HS-5 (cell line): Measurements from ENCODE around the gene FGD2.
A peak's percentile ranks its signal among the peaks of the same experiment; 100 is the strongest.
"Not testable (repeated sequence)": the region's sequence is repeated elsewhere in the genome, so short reads cannot be mapped to it uniquely, and the experiment has no call there.

Experiments used
- DNase-seq: peaks from one replicate; pipeline ENCODE4 v3.0.0-alpha.2; 2012; ENCODE audit warnings: low read depth

The FGD2 gene

DNA sequence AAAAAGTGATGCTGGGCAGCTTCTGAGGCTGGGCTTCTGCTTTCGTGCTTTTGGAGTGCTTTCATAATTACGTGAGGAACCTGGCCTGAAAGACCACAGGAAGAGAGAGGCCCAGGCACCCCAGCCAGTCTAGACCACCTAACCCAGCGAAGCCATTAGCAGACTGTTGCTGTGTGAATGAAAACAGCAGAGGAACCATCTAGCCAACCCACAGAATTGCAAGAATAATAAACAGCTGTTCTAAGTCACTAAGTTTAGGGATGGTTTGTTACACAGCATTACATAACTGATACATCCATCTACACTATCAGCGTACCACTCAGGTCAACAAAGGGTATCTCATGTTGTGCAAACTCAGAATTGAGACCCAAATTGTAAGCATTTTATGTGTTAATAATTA lies 34.5 kb downstream of the FGD2 start:
- no peak for DNase-seq

DNA sequence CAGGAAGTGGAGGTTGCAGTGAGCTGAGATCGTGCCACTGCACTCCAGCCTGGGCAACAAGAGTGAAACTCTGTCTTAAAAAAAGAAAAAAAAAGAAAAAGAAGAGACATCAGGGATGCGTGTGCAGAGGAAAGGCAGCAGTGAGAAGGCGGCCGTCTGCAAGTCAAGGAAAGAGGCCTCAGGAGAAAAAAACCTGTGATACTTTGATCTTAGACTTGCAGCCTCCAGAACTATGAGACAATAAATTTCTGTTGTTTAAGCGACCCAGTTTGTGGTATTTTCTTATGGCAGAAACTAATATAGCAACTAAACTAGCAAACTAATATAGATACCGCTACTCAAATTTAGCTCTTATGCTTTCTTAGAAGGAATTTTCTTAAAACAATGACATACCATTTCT lies 36.1 kb downstream of the FGD2 start:
- no peak for DNase-seq

DNA sequence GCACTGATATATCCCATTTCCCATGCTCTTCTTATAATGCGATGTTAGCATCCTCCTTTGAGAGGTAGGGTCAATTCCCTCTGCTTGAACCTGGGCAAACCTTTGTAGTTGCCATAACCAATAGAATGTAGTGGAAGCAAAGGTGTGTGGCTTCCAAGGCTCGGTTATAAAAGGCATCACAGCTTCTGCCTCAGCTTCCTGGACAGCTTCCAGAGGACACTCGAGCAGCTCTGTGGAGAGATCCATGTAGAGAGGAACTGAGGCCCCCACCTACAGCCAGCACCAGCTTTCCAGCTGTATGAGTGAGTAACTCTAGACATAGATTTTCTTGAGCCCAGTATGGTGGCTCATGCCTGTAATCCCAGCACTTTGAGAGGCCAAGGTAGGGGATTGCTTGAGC lies 36.7 kb downstream of the FGD2 start:
- no peak for DNase-seq

DNA sequence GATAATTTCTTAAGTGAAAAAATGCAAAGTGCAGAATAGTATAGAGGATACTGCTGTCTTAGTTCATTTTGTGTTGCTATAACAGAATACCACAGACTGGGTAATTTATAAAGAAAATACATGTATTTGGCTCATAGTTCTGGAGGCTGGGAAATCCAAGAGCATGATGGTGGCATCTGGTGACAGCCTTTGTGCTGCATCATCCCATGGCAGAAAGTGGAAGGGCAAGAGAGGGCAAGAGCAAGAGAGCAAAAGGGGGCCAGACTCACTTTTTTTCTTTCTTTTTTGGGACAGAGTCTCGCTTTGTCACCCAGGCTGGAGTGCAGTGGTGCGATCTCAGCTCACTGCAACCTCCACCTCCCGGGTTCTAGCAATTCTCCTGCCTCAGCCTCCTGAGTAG lies 37.6 kb downstream of the FGD2 start:
- not testable (repeated sequence) for DNase-seq

DNA sequence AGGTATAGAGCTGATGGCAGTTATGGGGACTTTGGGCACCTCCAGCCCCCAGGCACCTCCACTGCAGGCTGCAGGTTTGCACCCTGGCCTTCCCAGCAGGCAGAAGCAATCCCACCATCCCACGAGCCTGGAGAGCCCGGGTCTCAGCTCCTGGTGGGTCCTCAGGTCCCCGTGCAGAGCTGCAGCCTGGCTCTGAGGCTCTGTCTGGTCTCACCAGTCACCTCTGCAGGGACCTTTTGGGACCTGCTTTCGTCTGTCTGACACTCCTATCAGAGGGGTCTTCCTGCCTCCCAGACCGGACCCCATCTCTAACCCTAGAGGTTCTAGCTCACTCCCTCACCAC lies 41.9 kb downstream of the FGD2 start:
- DNase-seq: no peak

DNA sequence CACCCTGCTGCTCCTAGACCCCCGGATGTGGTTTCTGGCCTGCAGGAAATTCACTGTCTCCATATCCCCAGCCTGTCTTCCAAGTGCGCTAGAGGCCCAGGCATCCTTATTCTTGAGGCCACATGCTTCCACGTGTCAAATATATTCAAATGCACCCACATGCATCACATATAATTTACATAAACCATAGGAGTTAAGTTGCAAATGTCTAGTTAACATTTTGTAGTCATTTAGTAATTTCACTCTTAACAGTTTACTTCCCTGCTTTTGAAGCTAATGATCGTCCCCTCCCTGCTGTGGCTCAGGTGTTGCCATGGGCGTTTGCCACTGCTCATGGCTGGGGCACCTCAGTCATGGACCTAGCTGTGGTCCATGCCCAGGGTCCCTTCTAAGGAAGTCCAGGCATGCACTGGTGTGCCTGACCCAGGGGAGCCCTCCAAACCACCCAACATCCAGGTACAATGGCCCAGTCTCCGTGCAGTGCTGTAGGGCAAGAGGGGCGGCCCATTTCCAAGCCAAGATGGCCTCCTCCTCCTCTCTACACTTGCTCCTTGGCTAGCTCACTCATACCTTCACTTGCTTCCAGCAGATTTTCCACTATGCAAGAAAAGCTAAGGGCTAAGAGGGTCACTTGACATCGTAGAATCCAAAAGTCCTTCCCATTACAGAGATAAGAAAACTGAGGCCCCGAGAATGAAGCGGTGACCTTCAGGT lies 42.4 kb downstream of the FGD2 start:
- no peak for DNase-seq

DNA sequence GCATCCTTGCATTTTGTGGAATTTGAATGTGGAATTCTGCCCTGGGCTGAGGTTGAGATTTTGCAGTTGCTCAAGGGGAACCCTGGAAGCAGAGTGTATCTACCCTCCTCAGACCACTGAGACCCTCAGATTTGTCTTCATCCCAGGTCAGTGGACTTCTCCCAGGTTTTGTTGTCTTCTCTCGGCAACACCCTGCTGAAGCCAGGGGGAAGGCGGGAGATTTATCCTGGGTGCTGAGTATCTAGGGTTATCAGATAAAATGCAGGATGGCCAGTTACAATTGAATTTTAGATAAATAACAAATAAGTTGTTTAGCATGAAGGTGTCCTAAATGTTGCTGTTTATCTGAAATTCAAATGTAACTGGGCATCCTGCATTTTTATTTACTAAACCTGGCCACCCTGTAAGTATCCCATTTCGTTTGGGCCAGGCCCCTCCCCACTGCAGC lies 43.0 kb downstream of the FGD2 start:
- no peak for DNase-seq

DNA sequence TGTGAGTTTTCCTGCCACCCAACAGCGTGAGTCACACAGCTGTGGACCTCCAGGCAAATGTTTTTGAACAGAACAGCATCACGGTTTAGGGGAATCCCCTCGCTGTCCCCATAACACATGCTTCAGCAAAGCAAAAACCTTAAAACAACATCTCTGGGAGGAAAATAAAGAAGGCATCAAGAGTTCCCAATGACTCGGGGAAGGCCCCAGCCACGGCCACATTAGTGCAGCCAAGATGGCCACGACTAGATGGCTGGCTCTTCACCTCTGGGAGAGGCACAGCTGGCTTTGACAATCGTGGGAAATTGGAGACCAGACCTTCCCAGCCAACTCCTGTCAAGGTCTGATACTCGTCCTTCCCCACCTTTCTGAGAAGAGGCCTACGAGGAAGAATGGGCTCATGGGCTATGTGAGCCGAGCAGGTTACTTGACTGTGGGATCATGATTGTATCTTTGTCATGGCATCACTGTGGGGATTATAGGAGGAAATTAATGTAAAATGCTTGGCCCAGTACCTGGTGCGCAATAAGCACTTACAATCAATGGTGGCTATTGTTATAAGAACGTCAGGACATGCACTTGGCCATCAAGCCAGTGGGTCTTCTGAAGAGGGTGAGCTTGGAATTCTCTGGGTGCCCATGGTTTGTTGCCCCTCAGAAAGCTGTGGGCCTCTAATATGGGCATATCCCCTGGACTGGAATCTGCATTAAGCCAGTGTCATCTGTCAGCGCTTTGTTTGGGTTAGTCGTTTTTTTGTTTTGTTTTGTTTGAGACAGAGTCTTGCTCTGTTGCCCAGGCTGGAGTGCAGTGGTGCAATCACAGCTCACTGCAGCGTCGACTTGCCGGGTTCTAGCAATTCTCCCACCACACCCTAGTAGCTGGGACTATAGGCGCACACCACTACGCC lies 43.6 kb downstream of the FGD2 start:
- DNase-seq: peak; percentile 61

DNA sequence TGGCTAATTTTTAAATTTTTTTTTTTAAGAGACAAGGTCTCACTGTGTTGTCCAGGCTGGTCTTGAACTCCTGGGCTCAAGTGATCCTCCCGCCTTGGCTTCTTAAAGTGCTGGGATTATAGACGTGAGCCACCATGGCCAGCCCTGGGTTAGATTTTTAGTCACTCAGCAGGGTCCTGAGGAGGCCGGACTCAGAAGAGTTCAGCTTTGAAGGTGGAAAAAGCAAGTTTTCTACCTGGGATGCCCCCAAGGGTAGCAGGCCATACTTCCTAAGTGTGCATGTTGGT lies 44.2 kb downstream of the FGD2 start:
- DNase-seq: no peak

DNA sequence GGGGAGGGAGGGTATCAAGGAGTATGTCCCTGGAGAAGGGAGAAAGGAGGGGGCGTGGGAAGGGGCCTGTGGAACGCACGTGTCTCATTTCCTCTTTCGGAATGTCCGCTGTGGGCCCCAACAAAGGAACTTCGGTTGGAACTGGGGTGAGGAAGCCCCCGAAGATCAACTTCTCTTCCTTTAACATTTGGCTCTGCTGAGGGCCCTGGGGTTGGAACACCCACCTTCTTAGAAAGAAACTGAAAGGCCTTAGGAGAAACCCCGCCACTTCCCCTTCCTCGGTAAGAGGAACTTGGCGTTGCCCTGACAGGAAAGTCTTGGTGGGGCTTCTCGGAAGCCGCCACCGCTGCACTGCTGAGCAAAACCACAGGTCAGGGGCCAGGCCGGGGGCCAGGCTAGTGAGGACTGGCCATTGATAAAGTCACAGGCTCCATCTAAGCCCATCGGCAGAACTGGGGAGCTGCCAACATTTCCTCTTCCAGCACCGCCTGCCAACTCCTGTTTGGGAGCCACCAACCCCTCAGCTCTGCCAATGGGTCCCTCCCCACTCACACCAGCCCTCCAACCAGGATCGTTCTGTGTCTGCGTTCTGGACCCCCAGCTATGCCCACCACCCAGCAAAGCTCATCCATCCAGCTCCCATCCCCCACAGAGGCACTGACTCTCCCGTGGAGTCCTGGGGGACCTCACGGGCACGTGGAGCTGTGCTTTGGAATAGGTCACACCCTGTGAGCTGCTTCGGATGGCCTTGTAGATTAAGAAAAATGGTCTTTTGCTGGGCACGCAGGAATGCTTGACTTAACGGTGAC lies 44.8 kb downstream of the FGD2 start:
- no peak for DNase-seq

DNA sequence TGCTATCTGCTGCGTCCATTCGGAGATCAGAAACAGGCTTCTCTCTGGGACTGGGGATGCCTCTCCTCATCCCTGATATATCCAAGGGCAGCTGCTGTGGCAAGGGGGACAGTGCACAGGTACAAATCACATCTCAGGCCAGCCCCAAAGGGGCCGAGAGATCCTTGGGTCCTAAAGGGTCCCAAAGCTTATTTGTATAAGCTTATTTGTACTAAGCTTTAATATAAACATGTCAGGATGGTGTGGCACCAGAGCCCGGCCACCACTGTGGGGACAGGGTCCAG lies 45.3 kb downstream of the FGD2 start:
- DNase-seq: no peak

DNA sequence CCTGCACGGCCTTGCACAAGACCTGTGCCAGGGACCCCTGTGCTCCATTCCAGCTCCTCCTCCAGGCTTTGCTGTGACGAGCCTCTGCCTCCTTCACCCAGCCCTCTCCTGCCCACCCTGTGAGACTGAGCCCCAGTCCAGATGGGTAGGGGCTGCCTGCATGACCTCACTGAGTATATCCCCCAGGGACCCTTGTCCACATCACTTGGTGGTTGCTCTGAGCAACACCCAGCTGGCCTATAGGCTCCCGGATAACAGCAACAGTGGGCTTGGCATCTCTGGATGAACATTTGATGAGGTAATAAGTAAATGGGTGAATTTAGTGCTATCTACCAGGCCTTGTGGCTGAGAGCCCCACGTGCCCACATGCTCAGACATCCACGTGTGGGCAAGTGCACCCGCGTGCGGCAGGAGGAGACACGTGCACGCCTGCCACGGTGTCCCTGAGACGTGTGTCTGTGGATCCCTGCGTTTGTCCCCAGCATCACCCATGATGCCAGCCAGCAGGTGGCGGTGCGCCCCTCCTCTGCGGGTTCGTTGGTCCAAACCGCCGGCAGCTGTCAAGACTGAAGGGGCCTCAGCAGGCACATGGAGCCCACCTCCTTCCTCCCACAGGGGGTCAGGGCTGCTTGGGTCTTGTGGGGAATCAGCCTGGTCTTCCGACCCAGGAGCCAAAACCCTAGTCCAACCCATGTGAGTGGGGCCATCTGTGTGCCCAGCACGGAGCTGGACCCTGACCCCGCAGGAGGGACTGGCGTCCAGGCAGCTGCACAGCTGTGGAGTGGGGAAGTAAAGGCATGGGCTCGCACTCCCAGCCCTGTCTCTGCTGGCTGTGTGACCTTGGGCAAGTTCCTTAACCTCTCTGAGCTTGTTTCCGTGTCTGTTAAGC lies 45.9 kb downstream of the FGD2 start:
- no peak for DNase-seq

DNA sequence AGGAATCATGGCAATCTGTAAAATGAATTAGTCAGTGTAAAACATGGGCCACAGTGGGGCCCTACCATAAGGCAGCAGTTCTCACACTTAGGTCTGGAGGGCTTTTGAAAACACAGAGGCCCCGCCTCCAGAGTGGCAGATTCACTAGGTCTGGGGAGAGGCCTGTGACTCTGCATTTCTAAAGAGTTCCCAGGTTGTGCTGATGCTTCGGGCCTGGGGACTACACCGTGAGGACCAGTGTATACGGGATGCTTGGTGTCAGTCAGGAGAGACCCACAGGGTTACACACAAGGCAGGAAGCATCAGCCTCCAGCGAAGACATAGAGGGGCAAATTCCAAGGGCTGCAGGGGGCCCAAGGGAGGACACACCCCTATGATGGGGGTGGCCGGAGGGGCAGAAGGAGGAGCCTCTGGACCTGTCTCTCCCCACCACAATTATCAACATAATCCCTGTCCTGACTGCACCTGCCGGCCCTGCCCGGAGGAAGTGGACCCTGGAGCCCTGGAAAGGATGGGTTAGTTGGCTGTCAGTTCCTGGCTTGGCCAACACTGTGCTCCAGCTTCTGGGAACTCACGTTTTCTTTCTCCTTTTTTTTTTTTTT lies 46.7 kb downstream of the FGD2 start:
- no peak for DNase-seq

DNA sequence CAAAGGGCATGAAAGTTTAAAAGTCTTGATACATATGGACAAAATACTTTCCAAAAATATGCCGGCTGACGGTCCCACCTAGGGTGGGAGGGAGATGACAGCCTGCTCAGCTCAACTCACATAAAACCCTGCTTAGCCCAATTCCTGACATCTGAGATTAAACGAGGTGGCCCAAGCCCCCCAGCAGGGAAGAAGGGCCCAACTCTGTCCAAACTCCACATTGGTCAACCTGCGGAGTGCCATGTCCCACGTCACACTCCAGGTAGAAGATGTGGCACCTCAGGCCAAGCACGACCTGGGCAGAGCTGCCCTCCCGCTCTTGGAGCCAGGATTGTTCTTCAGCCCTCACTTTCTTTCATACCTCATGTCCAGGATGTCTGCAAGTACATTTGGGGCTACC lies 48.2 kb downstream of the FGD2 start:
- no peak for DNase-seq

DNA sequence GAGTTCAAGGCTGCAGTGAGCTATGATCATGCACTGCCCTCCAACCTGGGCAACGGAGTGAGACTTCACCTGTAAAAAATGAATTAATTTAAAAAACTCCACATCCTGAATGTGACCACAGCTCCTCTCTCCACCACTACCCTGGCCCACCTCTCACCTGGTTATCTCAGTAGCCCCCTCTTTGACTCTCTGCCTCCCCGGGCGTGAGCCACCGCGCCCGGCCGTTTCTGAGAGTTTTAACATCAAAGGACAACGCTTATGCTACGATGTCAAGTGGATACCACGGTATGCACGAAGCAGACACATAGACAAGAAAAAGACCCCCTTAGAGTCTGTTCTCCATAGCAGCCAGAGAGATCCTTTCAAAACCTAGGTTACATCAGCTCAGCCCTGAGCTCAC lies 48.7 kb downstream of the FGD2 start:
- no peak for DNase-seq

DNA sequence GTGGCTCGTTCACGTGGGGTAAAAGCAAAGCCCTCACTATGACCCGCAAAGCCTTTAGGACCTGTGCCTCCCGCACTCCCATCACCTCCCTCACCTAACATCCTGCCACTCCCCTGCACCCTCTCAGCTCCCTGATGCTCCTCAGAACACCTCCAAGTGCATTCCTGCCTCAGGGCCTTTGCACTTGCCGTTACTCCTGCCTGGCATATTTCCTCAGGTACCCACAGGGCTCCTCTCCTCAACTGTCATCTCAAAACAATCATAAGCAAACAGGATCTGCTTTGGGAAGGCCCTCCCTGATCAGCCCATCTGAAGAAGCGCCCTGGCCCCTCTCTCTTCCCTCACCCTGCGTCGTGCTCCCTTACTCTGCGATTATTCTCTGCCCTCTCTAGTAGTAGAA lies 49.1 kb downstream of the FGD2 start:
- DNase-seq: no peak

DNA sequence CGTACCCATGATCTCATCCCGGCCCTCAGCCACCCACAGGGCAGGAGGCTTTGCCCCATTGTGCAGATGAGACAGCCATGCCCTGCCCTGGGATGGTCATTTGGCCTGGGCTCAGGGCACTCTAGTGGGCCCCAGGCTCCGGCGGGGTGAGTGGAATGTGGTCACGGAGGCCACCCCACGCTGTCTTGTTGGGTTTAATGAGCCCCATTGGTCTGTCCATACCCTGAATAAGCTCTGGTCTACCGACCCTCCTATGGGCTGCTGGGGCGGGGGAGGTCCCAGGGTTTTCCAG lies 50.6 kb downstream of the FGD2 start:
- DNase-seq: no peak

DNA sequence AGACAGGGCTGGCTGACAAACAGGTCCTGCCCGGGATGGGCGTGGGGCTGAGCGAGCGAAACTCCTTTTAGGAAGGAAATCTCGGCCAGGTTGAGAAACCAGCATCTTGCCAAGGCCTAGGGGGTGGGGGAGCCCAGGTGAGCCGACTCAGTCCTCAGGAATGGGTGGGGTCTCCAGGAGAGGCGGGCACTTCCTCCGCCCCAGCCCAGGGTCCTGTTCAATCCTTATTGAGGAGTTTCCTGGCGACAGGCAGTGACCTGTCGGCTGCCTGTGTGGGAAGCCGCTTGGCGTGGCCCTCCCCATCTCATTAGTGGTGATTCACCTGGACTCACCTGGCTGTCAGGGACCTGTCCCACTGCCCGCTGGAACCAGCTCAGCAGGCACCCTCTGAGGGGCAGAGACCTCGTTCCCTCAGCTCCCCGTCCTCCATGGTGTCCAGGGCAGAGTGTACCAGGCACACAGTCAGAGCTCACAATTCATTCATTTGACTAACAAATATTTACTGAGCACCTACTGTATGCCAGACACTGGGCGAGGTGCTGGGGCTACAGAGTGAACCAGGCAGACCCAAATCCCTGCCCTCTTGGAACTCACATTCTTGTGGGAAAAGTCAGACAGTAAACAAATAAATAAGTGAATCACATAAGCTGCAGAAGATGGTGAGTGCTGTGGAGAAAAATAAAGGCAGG lies 51.1 kb downstream of the FGD2 start:
- no peak for DNase-seq

DNA sequence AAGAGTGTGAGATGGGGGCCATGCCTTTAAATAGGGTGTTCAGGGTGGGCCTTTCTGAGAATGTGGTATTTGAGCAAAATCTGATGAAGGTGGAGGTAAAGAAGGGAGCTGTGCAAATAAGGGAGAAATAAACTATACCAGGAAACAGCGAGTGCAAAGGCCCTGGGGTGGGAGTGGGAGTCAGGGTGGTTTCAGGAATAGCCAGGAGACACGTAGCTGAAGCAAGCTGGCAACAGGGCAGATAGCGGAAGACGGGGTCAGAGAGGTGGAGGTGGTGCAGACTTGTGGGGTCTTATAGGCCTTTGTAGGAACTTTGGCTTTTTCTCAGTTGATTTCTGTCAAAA lies 51.6 kb downstream of the FGD2 start:
- no peak for DNase-seq

DNA sequence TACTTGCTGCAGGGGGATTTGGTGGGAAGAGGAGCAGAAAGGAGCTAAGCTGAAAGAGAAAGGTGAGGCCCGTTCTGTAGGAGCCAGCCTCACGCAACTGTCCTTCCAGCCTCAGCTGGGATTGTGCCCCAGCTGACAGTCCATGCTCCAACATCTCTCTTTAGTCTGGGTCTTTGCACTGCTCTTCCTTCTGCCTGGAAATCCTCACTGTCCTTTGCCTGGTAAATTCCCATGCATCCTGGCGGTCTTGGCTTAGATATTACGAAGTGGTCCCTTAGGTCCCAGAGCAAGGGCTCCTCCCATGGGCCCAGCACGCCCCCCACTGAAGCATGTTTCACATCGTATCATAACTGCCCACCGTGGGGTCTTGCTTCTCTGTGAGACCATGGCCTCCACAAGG lies 52.2 kb downstream of the FGD2 start:
- DNase-seq: no peak

DNA sequence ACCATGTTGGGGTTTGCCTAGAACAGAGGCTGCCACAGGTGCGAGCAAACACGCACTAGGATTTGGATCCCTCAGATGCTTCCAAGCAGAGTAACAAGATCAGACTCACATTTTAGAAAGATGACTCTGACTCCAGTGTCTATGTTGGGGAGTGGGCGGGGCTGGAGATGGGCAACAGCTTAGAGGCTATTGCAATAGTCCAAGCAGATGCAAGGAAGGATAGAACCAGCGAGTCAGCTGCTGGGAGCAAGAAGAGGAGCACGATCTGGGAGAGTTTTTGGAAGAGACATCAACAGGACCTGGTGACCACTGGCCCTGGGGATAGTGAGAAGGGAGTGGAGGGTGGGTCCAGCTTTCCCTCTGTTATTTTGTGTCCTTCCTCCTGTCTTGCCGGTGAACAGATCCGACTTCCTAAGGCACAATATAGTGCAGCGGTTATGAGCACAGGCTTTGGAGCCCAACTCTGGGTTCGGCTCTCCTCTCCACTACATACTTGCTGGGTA lies 52.7 kb downstream of the FGD2 start:
- peak; percentile 20 for DNase-seq
